Measurements from ENCODE around the gene MRPL57. TPM values are rescaled to one million over a fixed set of nuclear protein-coding genes. Genes with fewer than 3 reads are reported as not detected.

The MRPL57 gene
- total and polyA plus RNA-seq, 7 experiments from 2014 or later: 10.6 to 63.9 (median 21.1) TPM

GRCh38 chr13:21225841-21226581 is 49.6 kb downstream of the MRPL57 start:
- Histone ChIP-seq H3K27me3 (ENCODE audit: control insufficient read depth in 2 of 2, insufficient read depth in 2 of 2, low read length in 2 of 2) (no peaks in the 10 kb centered on the region), H3K36me3 (ENCODE audit: control insufficient read depth in 2 of 3, insufficient read depth in 3 of 3, low read length in 3 of 3) (no peaks in the 10 kb centered on the region), H3K27ac (ENCODE audit: low read depth, low read length) (no peak overlapping the region), H3K9me3 (ENCODE audit: control insufficient read depth in 2 of 3, low read length in 3 of 3) (no peaks in the 10 kb centered on the region), H3K4me1 (ENCODE audit: control insufficient read depth in 2 of 2, insufficient read depth in 2 of 2, low read length in 2 of 2) (no peaks in the 10 kb centered on the region), H3K4me3 (ENCODE audit: low read length) (no peak overlapping the region)
- Mint-ChIP-seq H3K36me3 (peaks cover 0 to 8% (median 3%) of the 10 kb centered on the region in 5 donors), H3K4me3 (peak overlapping the region in 1 of 10 donors; percentile 29), H3K4me1 (peaks cover 0 to 4% (median 0%) of the 10 kb centered on the region in 7 donors), H3K27me3 (peaks cover 5 to 35% (median 7%) of the 10 kb centered on the region in 5 donors), H3K27ac (no peak overlapping the region), H3K9me3 (peaks cover 0 to 15% (median 7%) of the 10 kb centered on the region in 11 donors)
- ChIA-PET CTCF (no interaction called here), POLR2A (no interaction called here)
- DNase-seq (no peak), ATAC-seq (no peak)
- intact Hi-C loops (cut with micrococcal nuclease): no loop called here

- H3K9me3 Mint-ChIP-seq: peaks cover 0 to 4% (median 0%) of the 10 kb centered on the region in 11 donors
- no peak overlapping the region for H3K4me3 Mint-ChIP-seq
- no peak overlapping the region for H3K27ac Mint-ChIP-seq
- H3K4me3 ChIP-seq (ENCODE audit: low read length): no peak overlapping the region
- intact Hi-C loops (cut with micrococcal nuclease): no loop called here
- CTCF ChIA-PET: no interaction called here
- H3K4me1 Mint-ChIP-seq: peaks cover 0 to 12% (median 11%) of the 10 kb centered on the region in 7 donors
- no peaks in the 10 kb centered on the region for H3K4me1 ChIP-seq (ENCODE audit: control insufficient read depth in 2 of 2, insufficient read depth in 2 of 2, low read length in 2 of 2)
- no peaks in the 10 kb centered on the region for H3K36me3 ChIP-seq (ENCODE audit: control insufficient read depth in 2 of 3, insufficient read depth in 3 of 3, low read length in 3 of 3)
- H3K27me3 ChIP-seq (ENCODE audit: control insufficient read depth in 2 of 2, insufficient read depth in 2 of 2, low read length in 2 of 2): no peaks in the 10 kb centered on the region
- no peaks in the 10 kb centered on the region for H3K9me3 ChIP-seq (ENCODE audit: control insufficient read depth in 2 of 3, low read length in 3 of 3)
- H3K27ac ChIP-seq (ENCODE audit: low read depth, low read length): no peak overlapping the region
- DNase-seq (no peak), ATAC-seq (no peak)
- no peaks in the 10 kb centered on the region for H3K36me3 Mint-ChIP-seq
- POLR2A ChIA-PET: no interaction called here
- H3K27me3 Mint-ChIP-seq: peaks cover 0 to 29% (median 5%) of the 10 kb centered on the region in 5 donors
These were observed 51.5 kb downstream of the MRPL57 start for GRCh38 chr13:21227917-21228316.

Other genes with a start within 250 kb of the MRPL57 start
- 10 to 100 TPM in 1 of 5 experiments, 1 to 10 TPM in 4; 1.3 to 11.9 (median 2.3) TPM for gene LATS2, start 115.1 kb upstream of the MRPL57 start, total RNA-seq
- not detected for gene LATS2, start 115.1 kb upstream of the MRPL57 start, polyA plus RNA-seq
- gene SAP18, start 36.5 kb upstream of the MRPL57 start, total RNA-seq: 100 to 1,000 TPM; 167 to 223 (median 186) TPM
- 100 to 1,000 TPM; 233 to 309 TPM for gene SAP18, start 36.5 kb upstream of the MRPL57 start, polyA plus RNA-seq
- gene SKA3, start 106 bp upstream of the MRPL57 start, total RNA-seq: 10 to 100 TPM in 1 of 5 experiments, 1 to 10 TPM in 2, under 1 TPM in 1, not detected in 1; 0.46 to 35.0 (median 1.6) TPM
- not detected for gene SKA3, start 106 bp upstream of the MRPL57 start, polyA plus RNA-seq